GM18502 (cell line): Measurements from ENCODE around the gene HS6ST2.

Experiments used
- ATAC-seq: cut with Tn5 transposase; IDR thresholded peaks from one replicate; pipeline ENCODE4 v1.9.1; 2021; ENCODE audit warnings: mild to moderate bottlenecking; ENCODE audit not compliant: unreplicated experiment, poor library complexity

Gene HS6ST2

GRCh38 chrX:132584936-132585335 is 373.5 kb downstream of the HS6ST2 start:
- ATAC-seq, result no peak

- ATAC-seq, result no peak
Observed at GRCh38 chrX:132576939-132577338, 381.5 kb downstream of the HS6ST2 start.
